DOHH2 (cell line): Measurements from ENCODE around the gene CDK6.

Experiments
- EZH2phosphoT487 ChIP-seq: fragments of 200-600 bp; sonication (generic); IDR thresholded peaks from 2 replicates; pipeline ENCODE4 v1.6.1; 2017; ENCODE audit warnings: borderline replicate concordance, mild to moderate bottlenecking, antibody characterized with exemption, low read length, moderate library complexity, mixed read lengths
- TF ChIP-seq, protein P1 (sequence below): fragments of 200-600 bp; sonication (generic); IDR thresholded peaks from one replicate; pipeline ENCODE4 v1.5.1; 2014; ENCODE audit warnings: antibody characterized with exemption, mild to moderate bottlenecking, low read depth, low read length; ENCODE audit not compliant: poor library complexity, severe bottlenecking

DNA sequence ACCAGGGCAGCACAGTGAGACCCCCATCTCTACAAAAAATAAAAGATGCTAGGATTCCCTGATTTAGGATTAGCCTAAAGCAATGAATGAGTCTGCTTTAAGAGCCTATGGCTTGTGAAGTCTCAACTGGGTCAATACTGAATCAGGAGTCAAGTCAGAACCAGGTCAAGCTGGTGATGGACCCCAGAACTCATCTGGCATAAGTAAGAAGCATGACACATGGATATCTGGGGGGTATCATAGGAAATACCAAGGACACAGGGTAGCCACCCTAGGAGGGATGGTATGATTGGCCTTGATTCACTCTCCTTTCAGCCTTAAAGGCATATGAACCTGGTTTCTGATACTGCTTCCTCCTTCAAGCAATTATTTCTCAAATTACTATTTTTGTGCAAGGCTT is 167.8 kb downstream of the CDK6 start:
- TF ChIP-seq, protein P1, sequence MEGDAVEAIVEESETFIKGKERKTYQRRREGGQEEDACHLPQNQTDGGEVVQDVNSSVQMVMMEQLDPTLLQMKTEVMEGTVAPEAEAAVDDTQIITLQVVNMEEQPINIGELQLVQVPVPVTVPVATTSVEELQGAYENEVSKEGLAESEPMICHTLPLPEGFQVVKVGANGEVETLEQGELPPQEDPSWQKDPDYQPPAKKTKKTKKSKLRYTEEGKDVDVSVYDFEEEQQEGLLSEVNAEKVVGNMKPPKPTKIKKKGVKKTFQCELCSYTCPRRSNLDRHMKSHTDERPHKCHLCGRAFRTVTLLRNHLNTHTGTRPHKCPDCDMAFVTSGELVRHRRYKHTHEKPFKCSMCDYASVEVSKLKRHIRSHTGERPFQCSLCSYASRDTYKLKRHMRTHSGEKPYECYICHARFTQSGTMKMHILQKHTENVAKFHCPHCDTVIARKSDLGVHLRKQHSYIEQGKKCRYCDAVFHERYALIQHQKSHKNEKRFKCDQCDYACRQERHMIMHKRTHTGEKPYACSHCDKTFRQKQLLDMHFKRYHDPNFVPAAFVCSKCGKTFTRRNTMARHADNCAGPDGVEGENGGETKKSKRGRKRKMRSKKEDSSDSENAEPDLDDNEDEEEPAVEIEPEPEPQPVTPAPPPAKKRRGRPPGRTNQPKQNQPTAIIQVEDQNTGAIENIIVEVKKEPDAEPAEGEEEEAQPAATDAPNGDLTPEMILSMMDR = no peak
- TF ChIP-seq EZH2phosphoT487 = no peak
